HG02642 (cell line): Measurements from ENCODE around the gene IL1R1.
"Not testable (repeated sequence)": the region's sequence is repeated elsewhere in the genome, so short reads cannot be mapped to it uniquely, and the experiment has no call there.

ENCODE experiments used
- ATAC-seq: cut with Tn5 transposase; IDR thresholded peaks from one replicate; pipeline ENCODE4 v1.9.1; 2021; ENCODE audit warnings: mild to moderate bottlenecking; ENCODE audit not compliant: unreplicated experiment, poor library complexity

Gene IL1R1

DNA sequence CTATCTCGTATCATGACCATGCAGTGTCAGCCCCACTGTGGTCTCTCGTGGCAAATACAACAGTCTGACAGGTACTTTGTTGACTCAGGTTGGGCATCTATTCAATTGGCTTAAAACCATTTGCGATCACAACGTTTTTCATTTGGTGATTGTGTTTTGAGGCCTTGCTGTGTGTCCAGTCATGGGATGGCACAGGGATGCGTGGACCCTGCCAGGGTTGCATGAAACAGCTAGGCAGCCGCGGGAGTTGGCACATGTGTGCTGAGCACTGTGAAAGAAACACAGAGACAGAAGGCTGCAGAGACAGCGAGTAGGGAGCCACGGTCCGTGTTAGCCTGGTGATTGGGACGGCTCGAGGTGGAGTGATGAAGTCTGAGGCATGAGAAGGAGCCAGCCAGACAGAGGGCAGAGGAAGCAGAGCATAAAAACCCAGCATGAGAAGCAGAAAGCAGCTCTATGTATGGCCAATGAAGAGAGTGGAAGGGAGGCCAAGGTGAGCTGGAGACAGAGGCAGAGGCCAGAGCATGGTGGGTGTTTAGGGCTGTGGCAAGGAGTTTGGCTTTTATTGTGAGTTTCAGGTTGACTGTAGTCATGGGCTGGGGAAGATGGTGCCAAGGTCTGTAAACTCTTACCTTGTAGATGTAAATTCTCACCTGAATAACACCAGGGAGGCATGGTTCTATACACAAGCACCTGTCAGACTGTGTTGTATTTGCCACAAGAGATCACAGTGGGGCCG lies 31.8 kb upstream of the IL1R1 start:
- ATAC-seq, result no peak

DNA sequence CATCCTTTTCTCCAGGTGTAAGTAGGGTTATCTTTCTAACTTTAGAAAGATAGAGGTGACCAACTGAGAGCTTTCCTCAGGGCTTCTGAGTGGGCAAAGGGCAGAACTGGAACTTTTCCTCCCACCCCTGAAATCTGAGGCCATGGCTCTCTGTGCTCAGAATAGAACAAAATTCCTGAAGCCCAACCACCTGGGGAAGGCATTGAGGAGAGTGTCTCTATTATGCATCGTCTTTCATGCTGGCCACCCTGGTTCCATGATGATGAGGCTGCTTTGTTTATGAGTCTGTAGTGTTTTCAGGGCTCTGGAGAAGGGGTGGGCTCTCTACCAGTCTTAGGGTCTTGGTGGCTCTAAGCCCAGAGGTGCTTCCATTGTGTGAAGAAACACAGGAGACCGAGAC lies 30.7 kb upstream of the IL1R1 start:
- ATAC-seq, result no peak

DNA sequence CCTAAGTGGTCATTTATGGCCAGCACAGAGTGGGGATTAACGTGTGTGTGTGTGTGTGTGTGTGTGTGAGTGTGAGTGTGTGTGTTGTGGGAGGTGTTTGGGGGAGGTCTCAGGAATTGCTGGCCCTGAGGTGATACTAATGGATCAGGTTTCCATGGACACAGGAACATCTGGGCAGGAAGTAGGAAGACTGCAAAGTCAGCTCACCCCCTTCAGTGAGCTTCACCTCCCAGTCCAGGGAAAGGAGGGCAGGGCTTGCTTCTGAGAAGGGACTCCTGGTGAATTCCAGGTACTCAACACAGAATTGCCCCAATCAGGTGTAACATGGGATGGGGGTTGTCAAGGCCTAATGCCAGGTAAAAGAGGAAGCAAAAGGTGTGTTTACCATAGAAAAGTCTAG lies 30.3 kb upstream of the IL1R1 start:
- ATAC-seq, result no peak

DNA sequence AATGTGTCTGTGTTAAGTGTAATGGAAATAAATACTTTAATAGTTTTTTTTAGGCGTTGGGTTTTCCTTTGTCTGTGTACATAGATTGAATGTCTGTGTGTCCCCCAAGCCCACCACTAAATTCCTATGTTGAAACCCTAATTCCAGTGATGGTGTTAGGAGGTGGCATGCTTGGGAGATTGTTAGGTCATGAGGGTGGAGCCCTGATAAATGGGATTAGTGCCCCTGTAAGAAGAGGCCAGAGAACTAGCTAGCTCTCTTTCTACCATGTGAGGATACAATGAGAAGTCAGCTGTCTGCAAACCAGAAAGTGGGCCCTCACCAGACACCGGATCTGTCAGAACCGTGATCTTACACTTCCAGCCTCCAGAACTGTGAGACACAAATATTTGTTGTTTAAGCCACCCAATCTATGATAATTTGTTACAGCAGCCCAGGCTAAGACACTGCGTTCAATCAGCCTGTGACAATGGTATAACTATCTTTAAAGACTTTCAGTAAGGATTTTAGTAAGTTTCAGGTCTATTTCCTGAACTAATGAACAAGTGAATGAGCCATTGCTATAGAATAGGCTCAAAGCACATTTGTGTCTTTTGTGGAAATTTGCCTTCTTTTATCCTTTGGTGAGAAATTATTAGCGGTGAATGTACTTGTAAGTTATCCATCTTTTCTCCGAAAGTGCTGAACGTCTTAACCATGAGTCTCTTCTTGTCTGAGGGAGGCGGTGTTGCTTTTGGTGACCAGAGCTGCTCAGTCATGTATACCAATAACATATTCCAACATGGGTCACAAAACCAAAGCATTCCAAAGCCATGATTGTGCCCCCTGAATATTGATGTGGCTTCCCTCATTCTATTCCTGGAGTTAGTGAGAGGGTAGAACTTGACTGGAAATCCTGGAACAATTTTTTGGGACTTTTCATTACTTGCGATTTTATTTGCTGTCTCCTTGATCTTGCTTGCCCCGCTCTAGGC lies 29.6 kb upstream of the IL1R1 start:
- no peak for ATAC-seq

DNA sequence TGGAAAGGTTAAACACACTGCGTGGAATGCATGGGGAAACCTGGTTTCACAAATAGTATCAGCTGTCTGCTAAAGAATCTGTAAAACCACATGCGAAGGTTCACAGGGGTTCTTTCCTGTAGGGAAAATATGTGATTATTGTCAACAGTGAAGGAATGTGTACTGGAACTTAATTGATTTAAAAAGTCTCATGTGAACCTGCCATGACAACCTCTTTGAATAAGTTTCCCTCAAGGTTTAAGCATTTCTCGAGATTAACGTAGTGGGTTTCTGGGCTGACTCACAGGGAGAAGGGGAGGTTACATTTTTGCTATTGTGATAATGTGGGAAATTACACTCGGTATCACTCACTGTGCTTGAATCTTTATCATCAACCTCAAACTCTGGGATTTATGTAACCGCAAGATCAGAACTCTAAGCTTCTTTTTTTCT lies 28.2 kb upstream of the IL1R1 start:
- ATAC-seq, result no peak

DNA sequence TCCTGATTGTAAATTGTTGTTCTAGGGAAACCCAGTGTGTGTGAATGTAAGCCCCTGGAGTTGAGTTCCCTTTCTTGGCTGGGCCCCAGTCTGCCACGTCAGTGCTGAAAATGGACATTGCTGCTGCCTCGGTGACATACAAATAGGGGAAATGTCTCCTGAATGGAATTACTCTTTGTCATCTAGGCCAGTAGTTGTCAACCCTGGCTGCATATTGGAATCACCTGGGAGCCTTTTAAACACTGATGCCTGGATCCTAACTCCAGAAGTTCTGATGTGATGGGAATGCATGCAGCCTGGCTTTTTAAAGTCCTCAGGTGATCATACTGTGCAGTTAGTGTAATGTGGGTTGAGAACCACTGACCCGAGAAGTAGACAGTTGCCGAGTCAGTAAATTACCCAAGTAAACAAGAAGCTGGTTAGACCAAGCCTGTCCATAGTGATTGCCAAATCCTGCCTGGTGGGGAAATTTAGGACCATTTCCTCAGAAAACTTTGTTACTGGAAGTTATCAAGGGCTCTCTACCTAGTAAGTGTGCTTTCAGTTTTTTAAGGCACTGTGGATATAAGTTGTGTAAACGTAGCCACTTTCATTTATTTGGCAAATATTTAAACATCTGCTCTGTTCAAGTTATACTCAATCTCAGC lies 27.6 kb upstream of the IL1R1 start:
- no peak for ATAC-seq

DNA sequence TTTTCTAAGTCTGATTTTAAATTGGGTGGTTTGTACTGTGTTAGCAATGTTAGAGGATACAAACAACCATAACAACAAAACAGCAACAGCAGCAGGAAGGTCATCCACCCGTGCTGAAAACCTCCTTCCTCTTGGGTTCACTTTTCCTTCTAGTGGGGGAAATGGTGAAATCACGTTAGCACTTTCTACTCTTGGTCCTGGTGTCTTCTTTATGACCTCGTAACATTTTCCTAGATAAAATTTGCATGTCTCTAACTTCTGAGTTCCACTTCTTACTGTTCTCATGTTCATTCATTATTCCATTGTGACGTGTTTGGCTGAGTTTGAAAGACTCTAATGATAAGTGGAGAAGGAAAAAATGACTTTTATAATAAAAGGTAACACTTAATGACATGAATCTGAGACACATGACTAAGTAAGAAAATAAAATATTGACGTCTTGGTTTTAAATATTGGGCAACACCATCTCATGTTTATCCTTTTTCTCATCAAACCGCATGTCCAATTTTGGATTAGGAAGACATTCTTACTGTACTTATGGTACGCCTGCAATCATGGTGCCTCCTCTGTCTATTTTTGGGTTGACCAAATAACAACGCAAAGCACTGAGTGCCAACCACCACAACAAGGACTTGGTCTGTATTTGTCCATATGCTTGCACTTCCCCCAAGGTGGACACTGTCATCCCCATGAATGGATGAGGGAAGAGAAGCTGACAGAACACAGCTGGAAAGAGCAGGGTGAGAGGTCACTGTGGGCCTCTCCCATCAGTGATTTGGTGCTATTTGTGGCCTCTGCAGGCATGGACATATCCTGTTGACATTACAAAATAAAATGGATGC lies 25.7 kb upstream of the IL1R1 start:
- ATAC-seq, result no peak

DNA sequence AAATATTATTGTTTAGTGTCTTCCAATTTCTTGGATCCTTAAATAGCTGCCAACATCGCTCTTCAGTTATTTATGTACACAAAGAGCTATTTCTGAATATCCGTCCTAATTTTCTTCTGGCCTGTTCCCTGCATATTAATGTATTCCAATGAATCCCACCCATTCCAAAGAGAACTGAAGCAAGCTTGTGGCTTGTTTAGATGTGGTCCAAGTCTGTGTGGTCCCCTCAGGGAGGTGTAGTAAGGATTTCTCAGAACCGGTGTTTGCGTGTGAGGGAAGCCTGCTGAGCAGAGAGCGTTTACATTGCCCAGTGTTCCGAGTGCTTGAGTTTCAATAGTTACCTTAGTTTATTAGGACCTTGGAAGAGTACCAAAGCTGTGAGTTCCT lies 25.1 kb upstream of the IL1R1 start:
- ATAC-seq, result no peak

DNA sequence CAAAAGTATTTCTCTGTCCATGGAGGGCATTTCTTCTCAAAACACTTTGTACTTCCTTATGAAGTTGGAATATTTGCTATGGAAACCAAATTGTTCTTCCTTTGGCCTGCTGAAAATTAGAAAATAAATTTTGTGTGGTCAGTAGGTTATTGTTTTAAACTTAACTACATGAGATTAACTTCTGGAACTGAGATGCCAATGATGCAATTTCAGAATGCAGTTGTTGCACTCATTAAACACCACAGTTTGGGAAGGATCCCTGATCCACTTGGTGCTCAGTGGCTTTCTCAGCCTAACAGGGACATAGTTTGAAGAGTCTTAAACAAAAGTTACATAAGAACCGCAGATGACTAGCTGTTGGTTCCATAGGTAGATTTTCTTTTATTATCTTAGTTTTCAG lies 23.3 kb upstream of the IL1R1 start:
- no peak for ATAC-seq

DNA sequence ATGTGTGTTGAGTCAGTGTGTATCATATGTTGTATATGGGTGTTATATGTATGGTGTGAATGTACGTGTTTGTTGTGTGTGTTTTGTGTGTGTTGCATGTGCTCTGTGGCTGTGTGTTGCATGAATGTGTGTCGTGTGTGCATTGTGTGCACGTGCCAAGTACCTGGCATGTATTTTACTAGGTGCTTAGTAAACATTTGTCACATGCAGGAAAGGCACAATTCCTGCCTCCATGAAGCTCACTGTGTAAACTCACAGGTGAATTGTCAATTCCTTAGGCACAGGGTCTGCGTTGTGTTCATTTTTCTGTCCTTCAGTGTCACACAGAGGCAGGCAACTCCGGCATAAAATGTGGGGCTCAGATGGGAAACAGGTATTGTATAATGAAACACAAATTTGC lies 22.3 kb upstream of the IL1R1 start:
- ATAC-seq, result no peak

DNA sequence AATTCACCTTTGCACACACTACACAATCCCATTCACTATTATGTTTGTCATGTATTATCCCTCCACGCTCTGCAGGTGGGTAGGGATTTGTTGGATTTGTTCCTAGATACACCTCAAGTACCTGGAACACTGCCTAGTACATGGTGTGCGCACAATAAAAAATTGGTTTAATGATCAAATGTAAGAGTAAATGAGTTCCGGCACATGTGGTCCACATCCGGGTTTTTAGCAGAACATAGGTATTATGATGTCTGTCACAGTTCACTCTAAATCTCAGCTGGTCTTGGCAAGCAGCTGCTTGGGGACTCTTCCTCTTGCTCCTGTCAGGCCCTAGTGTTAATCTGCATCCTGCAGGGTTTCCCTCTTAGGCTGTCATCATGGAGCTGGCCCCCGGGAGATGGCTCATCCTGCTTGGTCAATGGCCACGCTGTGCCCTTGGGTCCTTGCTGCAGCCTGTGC lies 21.8 kb upstream of the IL1R1 start:
- ATAC-seq, result no peak

DNA sequence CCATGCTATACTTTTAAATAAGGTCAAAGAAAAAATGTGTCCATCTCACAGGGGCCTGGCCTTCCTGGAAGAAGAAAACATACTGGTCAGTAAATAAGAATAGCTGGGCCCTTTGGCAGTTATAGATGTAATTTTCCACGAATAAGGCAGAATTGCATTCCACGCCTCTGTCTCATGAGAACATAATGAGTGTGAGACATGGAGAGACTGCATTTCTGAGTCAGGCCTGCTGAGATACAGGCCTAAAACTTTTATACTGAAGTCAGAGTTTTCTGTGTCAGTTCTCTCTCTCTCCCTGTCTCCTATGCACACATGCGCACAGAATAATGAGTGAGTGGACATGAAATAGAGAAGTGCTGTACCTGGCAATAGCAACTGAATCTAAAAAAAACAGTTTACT lies 20.4 kb upstream of the IL1R1 start:
- ATAC-seq, result no peak

DNA sequence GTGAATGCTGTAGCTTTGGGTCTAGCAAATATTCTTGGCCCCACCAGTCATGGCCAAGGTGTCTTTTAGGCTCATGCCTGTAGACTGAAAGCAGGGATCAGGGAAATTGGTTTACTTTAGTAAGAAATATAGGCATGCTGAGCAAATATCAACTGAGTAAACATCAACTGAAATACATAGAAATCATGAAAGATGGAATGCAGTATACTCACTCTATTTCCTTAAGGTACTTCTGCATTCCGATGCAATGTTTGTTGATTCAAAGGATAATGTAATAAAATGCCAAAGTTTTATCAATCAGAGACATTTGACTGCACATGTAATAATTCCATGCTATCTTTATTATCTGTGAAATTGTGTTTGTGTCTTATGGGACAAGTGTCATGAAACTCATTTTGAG lies 19.6 kb upstream of the IL1R1 start:
- no peak for ATAC-seq

DNA sequence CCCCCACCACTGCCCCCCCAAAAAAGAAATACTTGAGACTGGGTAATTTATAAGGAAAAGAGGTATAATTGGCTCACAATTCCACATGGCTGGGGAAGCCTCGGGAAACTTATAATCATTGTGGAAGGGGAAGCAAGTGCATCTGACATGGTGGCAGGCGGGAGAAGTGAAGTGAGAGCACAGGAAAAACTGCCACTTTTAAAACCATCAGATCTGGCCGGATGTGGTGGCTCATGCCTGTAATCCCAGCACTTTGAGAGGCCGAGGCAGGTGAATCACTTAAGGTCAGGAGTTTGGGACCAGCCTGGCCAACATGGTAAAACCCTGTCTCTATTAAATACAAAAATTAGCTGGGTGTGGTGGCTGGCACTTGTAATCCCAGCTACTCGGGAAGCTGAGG lies 18.1 kb upstream of the IL1R1 start:
- ATAC-seq, result not testable (repeated sequence)

DNA sequence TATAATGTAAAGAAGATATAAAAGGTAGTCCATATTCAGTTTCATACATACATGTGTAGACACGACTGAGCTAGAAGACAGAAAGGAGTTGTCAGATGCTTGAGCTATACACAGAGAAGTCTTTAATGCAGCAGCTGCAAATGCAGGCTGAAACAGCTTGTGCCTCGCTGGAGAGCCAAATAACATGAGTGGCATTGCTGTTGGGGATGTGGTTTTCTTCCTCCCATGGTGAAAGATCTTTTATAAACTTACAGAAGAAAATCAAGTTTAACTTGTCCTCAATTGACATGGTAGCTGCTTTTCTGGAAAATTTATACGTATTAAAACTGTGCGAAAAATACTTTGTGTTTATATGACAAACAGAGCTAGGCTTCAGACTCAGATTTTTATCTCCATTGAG lies 16.4 kb upstream of the IL1R1 start:
- ATAC-seq, result no peak

DNA sequence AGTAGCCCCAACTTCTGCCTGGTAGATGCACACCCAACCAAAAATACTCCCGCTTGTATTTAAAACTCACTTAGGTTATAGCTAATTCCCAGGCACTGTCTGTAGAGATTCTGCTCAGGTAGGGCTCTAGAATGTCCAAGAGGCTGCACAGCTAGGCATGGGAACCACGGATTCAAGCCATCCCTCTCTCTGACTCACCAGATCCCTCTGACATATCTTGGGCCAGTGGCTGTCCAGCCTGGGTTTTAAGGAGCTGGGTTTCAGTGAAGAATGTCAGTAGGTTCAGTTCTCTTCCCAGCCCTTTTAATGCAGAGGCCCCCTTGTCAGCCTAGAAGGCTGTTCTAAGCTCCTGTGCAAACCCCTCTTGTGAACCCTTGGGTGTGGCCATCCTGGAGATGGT lies 15.9 kb upstream of the IL1R1 start:
- ATAC-seq, result no peak

DNA sequence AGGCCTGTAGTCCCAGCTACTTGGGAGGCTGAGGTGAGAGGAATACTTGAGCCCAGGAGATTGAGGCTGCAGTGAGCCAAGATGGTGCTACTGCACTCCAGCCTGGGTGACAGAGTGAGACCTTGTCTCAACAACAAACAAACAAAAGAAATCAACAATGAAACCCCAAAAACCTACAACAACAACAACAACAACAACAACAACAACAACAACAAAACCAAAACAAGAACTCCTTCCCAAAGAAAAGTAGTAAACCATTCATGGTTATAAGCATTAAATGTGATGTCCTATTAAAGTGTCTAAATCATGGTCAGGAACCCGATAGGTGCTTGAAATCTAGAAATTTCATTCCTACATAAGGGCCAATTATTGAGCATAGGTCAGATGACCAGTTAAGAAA lies 13.5 kb upstream of the IL1R1 start:
- ATAC-seq, result no peak

DNA sequence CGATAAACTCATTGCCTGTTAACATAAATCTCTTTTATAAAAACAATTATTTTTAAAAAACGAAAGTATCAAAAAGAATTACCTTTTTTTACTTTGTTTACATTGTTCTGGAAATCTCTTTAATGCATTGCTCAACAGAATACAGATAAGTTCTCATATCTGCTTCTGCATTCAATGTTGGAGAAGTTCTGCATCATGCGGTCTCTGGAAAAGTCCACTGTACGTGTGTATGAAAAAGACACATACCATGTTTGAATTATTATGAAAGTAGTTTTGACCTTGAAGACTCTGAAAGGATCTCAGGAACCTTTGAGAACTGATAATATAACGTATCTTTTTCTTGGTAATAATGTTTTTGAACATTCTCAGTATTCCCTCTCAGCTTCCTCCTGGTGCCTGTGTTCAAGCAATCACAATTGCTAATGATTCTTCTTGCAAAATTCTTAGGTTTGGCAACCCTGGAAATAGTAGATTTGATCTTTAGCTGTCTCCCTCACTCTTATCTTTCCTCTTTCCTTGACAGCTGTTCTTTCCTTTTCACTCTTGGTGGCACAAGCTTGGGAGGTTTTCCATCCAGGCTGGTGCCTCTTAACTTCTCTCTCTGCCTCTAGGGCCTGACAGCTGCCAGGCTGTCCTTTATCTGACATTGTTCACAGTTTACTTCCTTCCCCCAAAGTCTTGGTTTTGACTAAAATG lies 12.4 kb upstream of the IL1R1 start:
- no peak for ATAC-seq

DNA sequence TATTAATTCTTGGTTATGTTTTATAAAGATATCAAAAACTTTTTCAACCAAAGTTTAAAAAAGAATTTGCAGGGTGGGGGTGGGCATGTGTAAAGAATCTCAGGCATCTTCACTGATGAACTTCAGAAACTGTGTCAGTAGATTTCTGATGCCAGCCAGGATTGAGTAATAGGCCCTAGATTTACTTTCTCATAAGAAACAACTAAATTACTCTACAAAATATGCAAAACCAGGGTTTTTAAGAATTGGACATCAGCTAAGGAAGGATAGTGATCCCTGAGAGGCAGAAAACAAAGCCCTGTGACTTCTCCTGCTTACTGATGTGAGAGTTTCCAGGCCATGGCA lies 11.9 kb upstream of the IL1R1 start:
- ATAC-seq, result no peak

DNA sequence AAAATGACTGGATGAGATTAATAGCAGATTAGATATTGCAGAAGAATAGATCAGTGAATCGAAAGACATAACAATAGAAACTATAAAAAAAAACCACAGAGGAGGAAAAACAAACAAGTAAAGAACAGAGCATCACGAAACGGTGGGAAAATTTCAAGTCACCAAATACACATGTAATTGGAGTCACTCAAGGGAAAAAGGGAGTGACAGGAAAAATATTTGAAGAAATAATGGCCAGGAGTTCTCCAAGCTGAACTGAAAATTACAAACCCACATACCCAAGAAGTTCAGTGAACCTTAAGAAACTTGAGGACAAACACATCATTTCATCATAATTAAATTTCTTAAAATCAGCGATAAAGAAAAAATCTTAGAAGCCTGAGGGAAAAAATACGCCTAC lies 11.0 kb upstream of the IL1R1 start:
- ATAC-seq, result no peak
